GM21526 (cell line): ENCODE measurements around the gene C1orf116.

Experiments
- ATAC-seq: cut with Tn5 transposase; IDR thresholded peaks from one replicate; pipeline ENCODE4 v1.9.1; 2021; ENCODE audit warnings: moderate library complexity; ENCODE audit not compliant: unreplicated experiment, low FRiP score

The C1orf116 gene

DNA sequence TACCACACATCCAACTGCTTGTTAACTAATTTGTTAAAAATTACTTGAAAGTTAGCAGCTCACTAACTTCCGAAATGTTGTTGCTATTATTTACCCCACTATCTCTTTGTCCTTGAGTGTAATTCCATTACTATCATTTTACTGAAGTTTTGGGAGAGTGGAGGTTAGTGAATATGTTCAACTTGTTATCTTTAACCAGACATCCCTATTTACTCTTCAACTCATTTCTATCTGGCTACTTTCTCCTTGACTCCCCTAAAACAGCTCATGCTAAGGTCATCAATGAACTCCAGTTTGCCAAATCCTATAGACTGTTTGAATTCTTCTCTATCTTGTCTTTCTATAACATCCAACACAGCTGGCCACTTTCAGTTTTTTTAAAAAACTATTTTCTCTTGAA lies 4.3 kb upstream of the C1orf116 start:
- ATAC-seq = no peak

DNA sequence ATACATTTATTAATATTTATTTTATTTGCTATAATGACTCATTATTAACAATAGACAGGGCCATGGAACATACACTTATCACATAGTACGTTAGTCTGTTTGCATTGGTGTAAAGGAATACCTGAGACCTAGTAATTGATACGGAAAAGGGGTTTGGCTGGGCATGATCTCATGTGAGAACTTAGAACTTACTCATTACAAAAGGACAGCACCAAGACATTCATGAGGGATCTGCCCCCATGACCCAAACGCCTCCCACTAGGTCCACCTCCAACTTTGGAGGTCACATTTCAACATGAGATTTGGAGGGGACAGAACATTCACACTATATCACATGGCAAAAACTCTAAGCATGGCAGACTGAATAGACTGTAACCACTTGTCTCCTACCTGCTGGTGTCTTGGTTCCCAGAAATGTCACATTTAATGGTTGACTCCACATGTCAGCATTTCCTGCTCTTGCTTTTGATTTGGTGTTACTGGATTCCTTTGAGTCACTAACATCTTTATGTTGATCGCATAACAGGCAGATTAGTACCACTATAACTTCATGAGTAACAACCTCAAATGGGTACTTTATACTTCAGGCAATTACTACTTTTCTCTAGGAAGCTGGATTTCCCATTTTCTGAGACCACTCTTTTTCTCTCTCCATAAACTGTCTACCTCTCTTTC lies 3.5 kb upstream of the C1orf116 start:
- no peak for ATAC-seq

DNA sequence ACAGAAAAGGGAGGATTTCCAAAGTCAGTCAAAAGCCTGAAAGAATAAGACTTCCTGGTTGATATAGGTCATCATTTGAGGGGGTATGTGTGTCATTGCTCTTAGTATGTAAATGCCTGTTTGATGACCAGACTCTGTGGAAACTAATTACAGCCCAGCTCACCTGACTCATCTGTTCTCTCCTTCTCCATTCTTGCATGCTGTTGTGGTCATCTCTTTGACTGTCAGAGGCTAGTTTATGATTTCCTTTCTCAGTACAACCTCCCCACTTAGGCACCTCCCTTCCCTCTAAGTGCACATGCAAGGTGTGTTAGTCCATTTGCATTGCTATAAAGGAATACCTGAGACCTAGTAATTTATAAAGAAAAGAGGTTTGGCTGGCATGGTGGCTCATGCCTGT lies 2.4 kb upstream of the C1orf116 start:
- ATAC-seq = no peak

DNA sequence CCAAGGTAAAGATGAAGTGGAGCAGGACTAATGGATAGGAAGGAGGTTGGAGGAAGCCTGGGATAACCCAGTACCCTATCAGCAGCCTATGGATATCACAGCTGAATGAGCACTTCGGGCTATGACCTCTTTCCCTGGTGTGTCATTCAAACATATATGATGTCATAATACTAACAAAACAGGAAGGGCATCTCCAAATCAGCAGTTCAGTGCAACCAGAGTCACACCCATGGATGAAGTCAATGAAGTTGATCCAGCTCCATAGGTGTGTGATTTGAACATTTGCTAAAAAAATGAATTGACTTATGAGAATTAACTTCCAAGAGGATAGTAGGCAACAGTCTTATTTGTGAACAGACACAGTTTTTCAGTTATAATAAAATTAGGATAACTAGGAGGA lies 1.7 kb upstream of the C1orf116 start:
- ATAC-seq = no peak

DNA sequence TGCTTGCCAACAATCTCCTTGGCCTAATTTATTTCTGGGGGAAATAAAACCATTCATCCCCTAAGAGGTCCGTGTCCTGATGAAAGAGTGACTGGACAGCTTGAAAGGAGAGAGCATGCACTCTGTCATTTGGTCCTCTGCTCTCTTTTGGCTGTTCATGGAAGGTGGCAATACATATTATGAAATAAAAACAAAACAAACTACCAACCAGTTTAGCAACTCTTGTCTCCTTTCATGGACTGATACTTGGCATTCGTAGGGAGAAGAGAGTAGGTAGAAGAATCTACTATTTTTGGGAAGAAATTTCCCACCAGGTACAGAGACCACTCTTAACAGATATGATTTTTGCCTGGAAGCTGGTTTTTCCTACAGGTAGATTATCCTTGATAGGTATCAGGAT lies 746 bp upstream of the C1orf116 start:
- no peak for ATAC-seq

DNA sequence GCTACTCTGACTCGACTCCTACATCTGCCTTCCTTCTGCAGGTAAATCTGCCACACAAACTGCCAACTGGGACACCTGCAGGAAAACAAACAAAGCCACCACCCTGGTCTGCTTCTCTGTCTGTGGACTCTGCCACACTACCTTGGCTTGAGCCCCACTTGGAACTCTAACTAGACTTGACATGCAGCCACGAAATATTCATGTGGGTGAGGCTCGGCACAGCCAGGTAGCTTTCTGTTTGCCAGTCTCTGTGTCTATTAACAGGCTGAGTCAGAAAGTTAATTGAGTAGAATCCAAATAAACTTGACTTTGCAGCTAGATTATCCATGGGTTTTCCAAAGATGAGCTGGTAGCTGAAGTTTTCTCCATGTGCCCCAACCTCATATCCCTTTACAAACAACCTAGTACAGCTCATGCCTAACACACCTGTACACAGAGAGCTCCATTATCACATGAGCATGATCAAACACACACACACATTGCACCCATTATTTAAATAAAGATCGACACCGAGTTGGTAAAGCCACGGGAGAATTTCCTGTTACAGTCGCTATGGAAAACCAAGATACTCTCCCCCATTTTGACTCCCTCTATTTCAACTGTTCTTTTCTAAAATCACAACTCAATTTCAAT lies 808 bp downstream of the C1orf116 start:
- no peak for ATAC-seq

DNA sequence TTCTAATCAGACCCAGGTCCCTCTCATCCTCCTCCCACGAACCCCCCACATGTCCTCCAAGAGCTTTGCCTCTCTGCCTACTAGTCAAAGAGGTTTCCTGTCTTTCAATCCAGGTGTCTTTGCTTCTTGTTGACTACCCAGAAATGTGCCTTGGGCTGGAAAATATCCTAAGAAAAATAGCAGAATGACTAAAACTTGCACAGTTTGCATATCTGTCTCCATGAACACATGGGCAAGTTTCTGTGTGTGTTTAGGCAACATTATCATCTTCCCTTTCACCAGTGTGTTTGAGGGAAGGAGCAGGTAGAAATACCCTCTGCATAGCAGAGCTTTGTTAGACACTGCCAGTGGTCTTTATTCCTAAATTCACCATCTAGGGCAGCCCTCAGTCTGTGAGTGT lies 1.5 kb downstream of the C1orf116 start:
- ATAC-seq = no peak

DNA sequence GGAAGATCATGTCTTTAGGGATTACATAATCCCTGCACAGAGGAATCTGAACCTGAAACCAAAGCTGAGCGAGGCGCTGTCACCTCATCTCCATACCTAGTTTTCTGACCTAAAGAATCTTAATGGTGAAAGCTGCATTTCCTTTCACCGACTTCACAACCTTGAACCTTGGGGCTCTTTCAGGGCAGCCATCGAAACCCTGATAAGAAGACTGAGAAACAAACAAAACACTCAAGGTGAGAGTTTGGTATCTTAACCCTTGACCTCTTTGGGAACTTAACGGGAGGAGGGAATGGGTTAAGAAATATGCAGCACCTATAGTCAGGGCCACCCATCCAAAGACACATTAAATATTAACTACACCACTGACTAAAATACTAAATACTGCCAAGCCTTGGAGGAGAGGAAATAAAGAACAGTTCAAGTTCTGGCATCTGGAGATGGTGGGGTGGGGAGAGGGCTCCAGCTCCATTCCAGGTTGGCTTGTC lies 2.0 kb downstream of the C1orf116 start:
- no peak for ATAC-seq

DNA sequence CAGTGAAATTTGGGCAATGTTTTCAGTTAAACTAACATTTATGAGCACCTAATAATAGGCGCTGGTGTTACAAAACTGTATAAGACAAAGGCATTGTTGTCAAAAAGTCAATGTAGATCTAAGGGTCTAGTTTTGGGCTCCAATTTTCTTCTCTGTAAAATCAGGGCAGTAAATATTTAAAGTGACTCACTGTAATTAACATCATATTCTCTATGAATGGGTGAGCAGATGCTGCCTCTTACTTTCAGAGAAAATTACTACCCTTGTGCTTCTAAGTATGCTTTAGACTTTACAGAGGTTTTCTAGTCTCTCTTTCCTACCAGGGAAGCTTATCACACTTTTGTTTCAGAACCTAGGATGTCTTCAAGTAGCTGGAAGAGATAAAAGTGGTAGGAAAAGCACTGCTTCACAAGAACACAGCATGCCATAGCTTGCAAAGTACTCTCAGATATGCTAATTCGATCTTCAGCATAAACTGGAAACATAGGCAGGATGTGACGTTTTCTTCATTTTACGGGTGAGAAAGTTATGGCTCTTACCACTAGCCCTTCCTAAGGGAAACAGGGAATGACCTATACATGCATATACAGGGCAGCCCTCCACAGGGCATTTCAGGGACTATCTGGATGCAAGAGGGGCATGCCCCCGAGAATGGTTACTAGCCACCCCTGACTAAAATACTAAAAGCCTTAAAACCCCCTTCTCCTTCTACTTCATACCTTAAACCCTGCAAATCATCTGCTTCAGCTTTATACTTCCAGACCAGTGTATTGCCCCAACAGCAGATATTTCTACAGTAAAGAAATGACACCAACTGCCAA lies 2.6 kb downstream of the C1orf116 start:
- ATAC-seq = no peak

DNA sequence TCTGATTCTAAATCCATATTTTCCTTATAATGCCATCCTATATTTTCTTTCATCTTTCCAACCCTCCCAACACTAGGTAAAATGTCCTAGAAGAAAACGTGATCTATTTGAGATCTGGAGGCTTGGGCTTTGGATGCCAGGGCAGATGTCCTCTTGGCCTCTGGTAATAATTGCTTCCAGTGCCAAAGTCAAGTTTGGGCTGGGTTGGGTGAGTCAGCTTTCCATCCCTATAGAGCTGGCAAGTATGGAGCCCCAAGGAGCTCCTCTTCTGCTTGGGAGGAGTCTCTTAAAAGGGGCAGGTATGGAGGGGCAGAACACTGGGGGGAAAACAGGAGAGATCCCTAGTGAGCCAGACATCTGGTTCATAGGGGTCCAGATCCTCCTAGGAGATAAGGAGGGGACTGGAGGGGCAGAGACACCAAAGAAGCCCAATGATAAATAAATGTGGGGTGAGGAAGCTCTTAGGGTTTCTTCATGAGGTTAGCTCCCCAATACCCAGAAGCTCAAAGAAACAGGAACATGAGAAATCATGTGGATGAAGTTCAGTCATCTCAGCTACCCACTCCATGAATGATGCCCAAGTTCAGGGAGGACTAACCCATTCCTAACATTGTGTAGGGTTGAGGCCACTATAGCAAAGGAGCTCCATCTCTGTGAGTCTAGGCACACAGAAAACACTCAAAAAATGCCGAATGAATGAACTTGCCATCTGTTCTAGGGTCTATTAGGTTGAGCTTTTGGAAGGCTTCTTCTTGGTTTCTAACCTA lies 3.5 kb downstream of the C1orf116 start:
- no peak for ATAC-seq

DNA sequence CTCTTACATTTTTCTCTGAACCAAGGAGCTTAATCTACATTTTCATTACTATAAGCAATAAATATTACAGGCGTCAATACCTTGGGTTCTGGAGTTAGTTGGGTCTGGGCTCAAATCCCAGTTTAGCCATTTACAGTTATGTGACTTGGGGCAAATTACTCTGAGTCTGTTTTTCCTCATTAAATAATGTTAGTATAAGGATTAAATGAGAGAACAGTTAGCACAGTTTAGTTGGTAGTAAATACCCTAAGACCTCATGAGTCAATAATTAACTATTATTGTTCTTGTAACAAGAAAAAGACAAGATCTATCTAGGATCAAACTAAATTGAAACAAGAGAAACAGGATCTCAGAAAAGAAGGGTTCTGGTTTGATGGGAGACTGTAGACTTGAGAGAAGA lies 4.6 kb downstream of the C1orf116 start:
- no peak for ATAC-seq

DNA sequence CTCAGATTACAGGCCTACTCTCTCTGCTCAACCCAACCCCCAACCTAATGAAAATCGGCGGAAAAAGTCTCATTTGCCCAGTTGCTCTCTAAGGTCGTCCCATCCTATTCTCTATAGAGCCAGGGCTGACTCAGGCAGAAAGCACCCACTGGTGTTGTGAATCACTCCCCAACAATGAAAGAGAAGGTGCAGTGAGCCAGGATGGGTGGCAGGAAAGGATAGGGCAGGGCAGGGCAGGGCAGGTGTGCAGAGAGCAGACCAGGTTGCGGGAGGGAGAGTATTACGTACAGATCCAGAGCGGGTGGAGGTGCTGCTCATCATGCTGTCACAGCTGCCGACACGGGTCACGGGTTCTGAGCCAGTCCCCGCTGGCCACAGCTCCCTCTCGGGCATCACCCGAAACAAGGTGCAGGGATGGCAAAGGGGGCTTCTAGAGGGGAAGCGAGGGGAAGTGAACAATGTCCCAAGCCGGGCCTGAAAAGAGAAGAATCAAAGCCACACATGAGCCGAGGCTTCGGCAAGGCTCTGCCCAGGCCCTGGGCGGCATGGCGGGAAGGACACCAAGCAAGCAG lies 5.3 kb downstream of the C1orf116 start:
- ATAC-seq = no peak

DNA sequence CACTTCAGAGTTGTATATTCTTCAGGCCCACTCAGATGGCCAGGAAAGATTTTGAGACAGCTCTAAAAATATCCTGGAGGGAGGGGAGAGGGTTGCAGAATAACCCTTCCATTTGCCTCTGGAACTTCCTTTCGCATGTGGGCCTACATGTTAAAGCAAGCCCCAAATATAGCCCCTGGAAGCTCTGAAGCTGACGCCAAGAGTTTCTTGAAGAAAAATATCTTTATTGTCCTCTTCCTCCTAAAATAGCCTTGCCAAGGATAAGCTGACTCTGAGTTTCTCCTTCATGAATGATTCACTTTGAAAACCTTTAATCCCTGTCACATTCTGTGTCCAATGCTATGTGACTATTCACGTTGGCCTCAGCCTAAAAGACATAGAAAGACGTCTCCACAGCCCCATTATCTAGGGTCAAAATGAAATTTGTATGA lies 6.4 kb downstream of the C1orf116 start:
- no peak for ATAC-seq

DNA sequence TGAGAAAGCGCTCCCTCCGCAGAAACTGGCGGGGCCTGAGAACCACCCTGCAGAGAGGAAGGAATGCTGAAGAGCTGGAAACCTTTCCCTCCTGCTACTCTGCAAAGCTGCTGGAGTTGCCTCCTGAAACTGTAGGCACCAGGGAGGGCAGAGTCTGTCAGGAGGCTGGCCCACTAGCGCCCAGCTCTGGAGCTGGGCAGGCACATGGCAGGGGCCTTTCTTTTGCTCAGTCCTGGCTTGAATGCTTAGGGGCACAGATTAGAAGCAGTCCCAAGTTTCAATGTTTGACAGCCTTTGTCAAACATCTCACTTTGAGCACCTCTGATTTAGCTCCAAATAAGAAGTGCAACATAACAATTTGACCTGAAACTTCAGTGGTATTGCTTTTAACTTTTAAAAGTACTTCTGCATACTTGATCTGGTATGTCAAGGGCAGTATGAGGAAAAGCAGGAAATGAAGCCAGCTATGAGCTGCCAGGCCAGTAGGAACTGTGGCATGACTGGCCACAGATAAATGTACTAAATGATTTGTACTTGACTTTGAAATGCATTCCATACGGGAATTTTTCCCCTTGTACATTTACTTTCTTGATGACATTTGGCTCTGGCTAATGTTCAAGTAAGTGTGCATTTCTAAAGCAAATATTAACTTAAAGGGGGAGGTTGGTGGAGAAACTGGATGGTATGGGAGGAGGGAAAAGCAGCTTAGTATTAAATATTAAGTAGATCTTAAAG lies 7.2 kb downstream of the C1orf116 start:
- ATAC-seq = no peak

DNA sequence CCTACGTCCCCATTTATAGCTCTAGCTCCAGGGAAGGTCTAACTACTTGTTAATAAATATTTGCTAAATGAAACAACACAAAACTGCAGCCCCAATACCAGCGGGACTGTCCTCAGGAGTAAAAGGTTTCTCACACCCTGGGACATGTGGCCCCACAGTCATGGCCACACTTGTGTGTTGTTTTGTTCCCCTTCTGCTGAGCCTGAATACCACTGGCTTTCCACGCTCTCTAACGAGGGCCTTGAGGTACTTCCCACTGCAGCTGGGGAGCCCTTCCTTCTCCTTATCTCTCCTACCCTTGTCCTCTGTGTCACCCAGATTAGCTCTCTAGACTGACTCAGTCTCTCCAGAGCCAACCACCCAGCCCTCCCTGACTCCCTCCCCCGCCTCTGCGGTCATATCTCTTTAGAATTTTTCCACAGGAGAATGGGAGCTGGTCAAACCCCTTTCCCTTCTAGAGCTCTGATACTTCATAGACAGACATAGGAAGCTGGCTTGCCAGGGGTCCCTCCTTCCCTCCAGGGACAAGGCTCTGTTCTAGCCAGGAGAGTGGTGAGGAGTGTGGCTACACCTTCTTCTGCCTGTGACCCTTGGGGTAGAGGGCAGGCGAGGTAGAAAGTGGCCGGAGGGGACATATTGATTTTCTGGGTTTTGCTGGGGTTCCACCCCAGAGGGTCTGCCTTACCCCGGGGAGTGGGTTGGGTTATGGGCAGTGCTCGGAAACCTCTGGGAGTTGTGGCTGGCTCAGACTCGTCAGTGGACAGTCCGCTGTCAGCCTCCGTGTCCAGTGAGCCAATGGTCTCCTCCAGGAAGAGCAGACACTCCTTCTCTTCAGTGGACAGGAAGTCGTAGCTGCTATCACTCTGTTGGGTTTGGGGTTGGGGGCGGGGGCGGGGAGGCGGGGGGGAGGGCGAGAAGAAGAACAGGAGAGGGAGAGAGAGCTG lies 8.1 kb downstream of the C1orf116 start:
- ATAC-seq = no peak

DNA sequence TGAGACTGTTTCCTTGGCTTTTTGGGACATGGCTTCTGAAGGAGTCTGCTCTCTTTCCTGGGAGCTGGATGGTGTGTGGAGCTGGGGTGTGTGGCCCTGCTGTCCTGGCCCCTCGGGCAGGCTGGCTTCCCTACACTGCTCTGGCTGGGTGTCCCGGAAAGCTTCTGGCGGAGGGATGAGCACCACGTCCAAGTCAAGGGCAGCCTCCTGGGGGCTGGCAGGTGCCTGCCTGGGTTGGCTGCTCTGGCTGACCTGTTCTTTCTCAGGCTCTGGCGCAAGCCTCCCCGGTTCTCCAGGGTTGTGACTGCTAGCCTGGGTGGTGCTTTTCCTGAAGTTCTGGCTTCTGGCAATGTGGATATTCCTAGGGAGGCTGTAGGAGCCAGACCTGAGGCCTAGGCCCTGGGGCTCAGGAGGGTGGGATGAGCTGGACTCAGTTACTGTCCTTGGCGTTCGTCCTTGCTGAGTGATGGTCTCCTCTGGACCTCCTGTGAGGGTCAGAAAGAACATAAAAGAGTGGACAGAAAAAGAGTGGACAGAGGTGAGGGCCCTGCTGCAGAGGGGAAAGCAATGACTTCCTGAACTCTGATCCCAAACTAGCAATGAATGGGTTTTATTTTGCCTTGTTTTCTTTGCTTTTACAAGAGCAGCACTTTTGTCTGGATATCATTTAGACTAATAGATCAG lies 9.4 kb downstream of the C1orf116 start:
- ATAC-seq = no peak

DNA sequence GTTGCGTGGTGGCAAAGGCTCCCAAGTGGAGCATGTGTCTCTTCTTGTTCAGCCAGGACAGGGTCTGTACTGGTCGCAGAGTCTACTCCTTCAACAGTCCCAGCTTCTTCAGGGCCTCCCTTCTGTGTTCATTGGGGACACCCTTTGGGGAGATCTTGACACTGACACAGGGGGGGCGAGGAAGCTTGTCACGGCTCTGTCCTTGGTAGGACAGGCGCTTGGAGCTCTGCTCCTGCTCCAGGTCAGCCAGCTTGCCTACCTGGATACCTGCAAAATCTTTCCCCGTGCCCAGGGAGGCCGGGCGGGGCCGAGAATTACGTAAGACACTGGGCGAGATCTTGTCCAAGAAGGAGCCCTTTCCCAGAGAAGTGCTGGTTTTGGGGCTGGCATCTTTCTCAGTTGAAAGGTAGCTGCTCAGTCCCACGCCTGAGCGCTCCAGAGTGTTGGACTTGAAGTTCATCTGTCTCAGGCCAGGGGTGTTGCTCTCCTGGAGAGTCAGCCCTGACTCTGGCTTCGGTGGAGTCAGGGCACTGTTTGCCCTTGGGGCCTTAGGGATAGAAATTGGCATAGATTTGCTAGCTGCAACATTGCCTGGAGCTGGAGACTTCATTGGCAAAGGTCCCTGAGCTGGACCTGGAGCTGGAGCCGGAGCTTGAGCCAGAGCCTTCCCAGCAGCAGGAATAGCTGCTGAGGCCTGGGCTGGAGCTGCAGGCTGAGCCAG lies 10.5 kb downstream of the C1orf116 start:
- no peak for ATAC-seq
